ENCODE data around the gene GMPPB.
"Not testable (repeated sequence)": the region's sequence is repeated elsewhere in the genome, so short reads cannot be mapped to it uniquely, and the experiment has no call there.

The GMPPB gene

DNA sequence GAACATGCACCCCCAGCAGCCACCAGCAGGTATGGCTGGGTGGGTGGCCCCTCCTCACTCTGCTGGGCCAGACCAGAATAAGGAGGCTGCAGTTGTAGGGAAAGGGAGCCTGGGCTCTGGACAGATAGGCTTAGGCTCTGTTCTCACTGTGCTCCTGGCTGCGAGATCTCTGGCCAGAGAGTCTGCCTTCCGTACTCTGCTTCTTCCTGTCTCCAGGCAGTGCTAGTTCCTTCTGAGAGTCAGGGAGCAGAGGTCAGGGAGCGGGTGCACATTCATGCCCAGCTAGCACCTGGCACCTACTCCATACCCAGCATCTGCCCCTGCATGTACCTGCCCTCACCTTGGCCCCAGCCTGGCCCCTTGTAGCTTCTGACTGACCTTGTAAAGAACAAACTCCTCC, 32.3 kb downstream of the GMPPB start:
- not testable (repeated sequence) for DNase-seq (ENCODE audit: low read depth, low spot score)

DNA sequence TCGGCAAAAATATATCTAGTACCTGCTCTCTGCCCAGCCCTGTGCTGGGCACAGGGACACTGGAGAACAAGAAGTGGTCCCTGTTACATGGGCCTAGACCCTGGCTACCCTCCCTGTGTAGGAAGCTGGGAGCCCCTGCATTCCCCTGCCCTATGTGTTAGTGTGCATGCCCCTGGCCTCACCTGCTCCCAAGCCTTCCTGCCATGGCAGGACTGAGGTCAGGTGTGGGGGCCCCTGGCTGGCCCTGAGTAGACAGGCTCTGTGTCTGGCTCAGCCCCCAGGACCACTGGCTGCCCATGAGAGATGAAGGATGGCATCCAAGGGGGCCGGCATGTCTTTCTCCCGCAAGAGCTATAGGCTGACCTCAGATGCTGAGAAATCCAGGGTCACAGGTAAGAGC, 32.9 kb downstream of the GMPPB start:
- DNase-seq (ENCODE audit: low read depth, low spot score): not testable (repeated sequence)

DNA sequence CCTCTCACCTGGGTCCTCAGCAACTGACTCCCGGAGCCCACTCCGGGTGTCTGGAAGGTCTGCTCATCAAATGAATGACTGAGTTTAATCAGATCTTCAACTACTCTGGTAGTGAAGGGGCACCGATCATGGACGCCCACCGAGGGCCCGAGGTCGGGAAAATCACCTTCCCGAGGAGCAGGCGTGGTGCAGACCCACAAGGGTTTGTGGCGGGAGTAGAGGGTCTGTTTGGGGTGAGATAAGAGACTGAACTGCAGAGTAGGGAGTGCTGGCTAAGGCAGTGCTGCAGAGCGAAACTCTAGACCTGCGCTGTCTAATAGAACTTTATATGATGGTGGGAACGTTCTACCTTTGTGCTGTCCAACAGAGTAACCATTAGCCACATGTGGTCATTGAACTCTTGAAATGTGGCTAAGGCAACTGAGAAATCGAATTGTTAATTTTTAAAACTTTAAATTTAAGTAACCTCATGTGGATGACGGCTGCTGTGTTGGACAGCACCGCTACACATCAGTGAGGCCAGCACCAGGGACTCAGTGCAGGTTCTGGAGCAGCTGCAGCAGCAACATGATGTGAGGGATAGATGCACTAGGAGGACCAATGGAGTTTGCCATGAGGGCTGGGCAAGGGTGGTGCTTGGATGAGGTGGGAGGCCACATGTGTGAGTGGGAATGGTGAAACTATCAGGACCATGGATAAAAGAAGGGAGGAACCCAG, 33.7 kb downstream of the GMPPB start:
- not testable (repeated sequence) for DNase-seq (ENCODE audit: low read depth, low spot score)

DNA sequence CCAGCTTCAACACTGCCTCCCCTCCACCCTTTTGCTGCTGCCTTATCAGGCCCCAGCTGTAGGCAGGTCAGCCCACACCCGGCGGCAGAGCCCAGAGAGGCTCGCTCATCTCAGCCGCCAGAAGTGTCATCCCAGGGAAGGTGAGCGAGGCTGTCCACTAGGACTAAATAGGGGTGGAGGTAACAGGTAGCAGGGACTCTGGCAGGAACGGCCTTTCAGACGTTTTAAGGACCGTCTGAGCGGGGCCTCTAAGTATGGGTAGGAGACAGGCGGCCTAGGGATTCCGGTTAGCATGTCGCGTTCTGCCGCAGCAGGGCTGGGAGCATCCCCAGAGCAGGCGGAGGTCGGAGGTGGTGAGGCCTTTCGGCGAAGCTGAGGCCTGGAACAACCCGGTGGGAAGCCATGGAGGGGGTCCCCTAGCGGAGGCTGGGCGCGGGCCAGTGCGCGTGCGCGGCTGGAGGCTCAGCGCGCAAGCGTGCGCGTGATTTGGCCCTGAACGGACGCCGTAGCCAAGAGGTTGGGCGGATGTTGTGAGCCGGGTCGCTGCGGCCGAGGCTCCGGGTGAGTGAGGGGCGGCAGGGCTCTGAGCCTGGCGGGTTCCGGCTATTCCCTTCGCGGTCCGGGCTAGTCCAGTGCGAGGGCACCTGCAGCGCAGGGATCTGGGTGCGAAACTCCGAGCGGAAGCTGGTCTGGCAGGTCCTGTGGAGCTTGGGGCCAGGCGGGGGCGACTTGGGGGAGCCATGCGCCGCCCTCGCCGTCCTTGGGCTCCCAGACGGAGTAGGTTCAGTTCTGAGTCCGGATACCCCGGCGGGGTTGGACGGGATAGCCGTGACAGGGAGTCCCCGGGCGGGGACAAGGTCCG, 34.5 kb downstream of the GMPPB start, which contains the start of the genes MST1 and RNF123:
MST1 (minus strand) TSS at position 429 of the 862 bp plus-strand sequence. CDS start 783 bp downstream, outside the sequence.
RNF123 (plus strand) TSS at position 512 of the 862 bp plus-strand sequence. CDS start 1,609 bp downstream, outside the sequence.
- peak; percentile 95 for DNase-seq (ENCODE audit: low read depth, low spot score)

DNA sequence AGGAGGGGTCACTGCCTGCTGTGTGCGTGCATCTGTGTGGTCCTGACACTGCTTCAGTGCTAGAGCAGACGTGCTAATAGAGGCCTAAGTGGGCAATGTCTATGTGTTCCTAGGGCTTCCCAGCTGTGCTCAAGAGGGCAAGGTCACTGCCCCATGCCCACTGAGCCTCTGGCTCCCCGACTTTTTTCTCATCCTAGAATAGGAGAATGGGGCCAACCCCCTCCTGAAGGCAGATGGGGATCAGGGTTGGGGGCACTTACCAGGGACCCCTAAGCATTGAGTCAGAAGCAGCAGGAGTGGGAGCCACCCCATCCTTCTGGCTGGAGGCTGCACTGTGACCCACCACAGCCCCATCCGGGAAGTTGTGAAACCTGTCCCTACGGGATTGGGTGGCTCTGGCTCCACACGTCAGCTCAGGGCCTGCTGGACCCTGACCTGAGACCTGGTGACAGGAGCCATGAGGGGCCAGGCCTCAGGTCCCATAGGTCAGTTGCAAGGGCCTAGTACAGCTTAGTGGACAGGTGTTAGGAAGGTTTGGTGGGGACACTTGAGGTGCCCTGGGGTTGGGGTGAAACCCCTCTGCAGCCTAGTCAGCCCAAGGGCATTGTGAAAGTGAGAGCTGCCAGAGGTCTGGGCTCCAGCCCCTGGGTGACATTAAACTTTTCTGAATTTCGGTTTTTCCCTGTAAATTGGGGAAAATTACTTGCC, 35.3 kb downstream of the GMPPB start:
- not testable (repeated sequence) for DNase-seq (ENCODE audit: low read depth, low spot score)

DNA sequence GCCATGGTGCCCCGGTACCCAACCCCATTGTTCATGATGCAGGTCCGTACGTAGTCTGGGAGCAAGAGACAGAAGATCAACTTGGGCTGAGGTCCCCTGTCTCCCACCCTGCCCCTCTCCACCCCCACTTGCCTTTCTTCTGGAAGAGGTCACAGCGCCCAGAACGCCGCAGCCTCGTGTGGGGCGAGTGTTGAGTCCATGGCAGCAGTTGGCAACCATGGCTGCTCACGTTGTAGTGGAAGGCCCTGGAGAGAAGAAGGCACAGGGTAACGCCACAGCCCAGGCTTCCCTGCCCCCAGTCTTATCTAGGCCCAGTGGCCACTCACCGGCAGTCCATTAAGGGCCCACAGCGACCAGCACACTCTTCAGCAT, 36.3 kb downstream of the GMPPB start:
- not testable (repeated sequence) for DNase-seq (ENCODE audit: low read depth, low spot score)

DNA sequence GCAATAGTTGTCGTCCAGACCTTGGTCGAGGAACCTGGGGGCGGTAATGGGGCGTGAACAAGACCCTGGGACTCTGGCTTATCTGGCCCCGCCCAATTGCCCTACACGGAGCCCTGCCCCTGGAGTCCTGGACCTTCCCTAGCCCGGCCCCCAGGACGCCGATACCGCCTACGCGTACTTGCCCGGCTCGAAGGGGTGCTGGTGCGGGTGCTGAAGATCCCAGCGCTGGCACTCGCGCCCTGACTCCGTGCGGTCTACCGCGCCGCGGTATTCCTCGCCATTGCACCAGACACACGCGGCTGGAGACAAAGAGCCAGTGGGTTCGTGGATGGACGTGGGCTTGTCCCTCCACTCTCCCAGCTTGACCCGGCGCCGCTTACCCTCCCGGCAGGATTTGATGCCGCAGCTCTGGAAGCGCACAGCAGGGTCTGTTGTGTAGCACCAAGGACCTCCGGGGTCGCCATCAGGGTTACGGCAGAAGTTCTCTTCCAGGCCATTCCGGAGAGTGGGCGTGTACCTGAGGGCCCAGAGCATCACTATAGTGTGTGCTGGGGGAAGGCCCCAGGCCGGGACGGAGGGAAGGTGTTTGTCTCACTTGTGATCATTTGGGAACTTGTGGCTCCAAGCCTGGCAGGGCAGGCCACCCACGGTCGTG, 36.9 kb downstream of the GMPPB start:
- peak; percentile 90 for DNase-seq (ENCODE audit: low read depth, low spot score)

DNA sequence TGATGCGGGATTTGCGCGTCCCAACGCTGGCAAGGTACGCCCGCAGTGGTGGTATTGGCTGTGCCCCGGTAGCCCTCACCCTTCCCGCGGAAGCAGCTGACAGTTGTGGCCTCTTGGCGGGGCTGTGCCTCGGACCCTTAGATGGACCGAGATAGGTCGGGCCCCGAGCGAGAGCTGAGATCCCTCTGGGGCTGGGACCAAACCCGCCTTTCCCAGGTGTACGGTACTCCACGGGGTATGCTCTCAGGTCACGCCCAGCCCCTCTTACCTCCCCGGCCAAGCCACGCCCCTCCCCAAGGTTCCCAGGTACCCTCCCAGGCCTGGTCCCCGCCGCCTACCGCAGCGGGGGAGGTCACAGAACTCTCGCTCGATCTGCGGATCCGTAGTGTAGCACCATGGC, 37.4 kb downstream of the GMPPB start:
- DNase-seq (ENCODE audit: low read depth, low spot score): peak; percentile 81

DNA sequence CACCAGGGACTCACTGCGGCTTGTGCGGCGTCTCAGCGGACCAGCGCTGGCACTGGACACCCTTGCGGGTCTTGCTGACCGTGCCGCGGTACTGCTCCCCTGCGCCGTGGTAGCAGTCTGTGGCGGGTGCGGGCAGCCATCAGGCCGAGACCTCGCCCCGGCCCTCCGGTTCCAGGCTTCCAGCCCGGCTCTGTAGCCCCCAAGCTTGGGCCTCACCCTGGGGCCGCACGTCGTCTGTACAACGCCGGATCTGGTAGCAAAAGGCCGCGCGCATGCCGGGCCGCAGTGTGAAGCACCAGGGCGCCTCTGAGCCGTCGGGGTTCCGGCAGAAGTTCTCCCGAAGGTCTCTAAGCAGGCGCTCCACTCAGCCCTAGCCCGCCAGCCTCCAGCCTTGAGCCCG, 37.9 kb downstream of the GMPPB start:
- DNase-seq (ENCODE audit: low read depth, low spot score): peak; percentile 26

DNA sequence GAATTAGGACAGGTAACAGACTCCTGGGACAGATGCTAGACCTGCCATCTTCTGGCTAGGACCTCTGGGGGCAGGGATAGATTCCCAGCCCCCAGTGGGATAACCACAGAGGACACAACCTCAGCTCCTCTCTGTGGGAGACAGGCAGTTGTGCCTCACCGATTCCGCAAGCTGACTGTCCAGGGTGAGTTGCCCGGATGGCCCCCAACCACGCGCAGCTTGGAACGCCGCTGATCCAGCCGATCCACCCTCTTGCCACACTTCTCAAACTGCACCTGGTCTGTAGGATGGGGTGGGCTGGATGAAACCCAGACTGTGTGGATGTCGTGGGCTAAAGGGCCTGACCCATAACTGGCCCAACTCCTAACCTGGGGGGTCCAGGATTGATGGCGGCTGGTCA, 38.6 kb downstream of the GMPPB start:
- DNase-seq (ENCODE audit: low read depth, low spot score): not testable (repeated sequence)

DNA sequence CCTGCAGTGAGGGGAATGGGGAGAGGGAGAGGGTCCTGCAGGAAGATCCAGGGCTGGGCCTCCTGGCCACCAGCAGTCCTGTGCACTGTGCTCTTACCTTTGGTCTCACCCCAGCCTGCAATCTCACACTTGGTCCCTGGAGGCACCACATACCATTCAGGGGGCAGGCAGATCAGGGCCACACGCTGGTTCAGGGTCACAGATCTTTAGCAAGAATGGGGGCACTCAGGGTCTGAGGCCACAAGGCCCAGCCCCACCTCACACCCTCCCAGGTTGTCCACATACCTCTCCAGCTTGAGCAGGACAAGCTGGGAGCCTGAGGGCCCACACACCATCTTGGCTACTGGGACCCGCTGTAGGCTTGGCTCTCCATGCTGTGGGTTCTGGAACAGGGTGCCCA, 39.3 kb downstream of the GMPPB start:
- not testable (repeated sequence) for DNase-seq (ENCODE audit: low read depth, low spot score)

DNA sequence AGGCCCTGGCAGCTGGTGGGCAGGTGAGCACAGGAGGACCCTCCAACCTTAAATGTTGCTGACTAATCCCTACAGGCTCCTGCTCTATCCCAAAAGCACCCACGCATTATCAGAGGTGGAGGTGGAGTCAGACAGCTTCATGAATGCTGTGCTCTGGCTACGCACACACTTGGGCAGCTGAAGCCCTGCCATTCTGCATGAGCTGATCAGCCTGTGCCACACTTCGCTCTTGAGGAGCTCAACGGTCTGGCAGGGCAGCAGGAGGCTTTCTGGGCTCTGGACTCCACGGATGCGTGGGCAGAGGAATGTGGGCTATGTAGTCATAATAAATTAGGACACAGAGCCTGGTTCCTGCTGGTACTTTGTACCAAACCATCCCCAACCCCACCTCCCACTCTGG, 40.6 kb downstream of the GMPPB start:
- no peak for DNase-seq (ENCODE audit: low read depth, low spot score)

DNA sequence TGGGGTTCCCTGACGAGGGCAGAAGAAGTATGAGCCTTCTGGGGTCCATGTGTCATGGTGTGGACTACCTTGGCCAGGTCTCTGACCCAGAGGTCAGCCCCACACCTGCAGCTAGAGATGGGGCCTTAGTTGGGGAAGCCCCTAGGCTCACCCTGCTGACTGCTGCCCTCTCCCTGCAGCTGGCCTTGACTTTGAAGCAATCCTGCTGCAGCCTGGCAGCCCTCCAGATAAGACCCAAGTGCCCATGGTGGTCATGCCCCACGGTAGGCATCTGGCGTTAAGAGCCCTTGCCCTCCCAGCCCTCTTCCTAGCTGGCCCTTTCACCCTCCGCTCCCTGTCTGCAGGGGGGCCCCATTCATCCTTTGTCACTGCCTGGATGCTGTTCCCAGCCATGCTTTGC, 42.2 kb downstream of the GMPPB start:
- no peak for DNase-seq (ENCODE audit: low read depth, low spot score)

DNA sequence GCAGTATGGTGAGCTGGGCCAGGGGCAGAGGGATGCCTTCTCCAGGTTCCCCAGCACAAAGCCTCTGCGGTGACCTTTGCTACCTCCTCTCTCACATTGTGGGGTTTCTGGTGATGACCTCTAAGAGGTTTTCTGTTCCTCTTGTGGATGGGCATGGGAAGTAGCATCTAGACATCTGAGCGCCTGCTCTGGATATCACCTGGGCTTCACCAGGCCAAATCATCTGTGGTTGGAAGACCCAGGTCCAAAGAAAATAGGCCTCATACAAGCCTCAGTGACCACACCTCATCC, 42.6 kb downstream of the GMPPB start:
- DNase-seq (ENCODE audit: low read depth, low spot score): no peak

DNA sequence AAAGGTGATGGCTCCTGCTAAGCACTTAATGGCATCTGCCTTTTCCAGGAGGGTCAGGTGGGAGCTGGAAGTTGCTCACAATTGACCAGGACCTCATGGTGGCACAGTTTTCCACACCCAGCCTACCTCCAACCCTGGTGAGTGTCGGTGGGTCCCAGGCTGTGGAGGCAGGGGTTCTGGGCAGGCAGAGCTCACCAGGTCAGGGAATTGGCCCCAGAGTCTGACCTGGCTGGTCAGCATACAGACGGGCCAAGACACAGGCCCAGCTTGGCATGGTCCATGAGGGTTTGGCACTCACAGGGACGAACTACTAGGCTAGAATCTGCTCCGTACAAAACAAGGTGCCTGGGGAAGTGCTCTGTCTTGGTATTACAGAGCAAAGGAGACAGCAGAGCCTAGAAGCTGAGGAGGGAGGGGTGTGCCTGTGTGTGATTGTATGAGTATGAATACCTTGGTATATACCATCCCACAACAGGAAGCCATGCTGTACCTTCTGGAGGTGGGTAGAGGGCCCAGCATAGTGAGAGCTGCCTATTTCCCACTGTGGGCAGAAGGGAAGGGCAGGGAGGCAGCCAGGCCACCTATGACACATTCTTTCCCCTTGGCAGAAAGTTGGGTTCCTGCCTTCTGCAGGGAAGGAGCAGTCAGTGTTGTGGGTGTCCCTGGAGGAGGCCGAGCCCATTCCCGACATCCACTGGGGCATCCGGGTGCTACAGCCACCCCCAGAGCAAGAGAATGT, 43.1 kb downstream of the GMPPB start:
- DNase-seq (ENCODE audit: low read depth, low spot score): no peak

DNA sequence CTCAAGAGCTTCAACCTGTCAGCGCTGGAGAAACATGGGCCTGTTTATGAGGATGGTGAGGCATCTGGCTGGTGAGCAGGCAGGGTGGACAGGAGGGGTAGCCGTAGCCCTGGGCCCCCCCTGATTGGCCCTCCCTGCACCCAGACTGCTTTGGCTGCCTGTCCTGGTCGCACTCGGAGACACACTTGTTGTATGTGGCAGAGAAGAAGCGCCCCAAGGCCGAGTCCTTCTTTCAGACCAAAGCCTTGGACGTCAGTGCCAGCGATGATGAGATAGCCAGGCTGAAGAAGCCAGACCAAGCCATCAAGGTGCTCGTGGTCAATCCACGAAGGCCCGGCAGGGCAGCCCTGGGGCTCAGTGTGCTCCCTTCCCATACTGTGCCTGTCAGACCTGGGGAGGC, 47.8 kb downstream of the GMPPB start:
- DNase-seq (ENCODE audit: low read depth, low spot score): no peak

DNA sequence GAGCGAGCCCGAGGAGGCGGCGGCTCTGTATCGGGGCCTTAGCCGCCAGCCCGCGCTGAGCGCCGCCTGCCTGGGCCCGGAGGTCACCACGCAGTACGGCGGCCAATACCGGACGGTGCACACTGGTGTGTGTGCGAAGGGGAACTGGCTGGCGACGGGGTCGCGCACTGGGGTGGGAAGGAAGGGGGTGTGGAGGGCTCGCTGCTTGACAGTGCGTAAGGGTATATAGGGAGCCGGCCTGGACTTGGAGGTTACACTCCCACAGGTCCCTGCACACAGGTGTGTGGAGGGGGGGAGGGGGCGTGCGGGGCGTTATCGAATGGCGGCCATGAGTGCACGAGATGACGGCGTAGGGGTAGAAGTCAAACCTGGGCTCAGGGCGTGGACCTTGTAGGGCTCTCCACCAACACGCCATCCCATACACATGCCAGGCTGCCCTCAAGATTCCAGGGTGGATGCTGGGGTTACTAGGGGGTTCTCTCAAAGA, 49.2 kb downstream of the GMPPB start:
- DNase-seq (ENCODE audit: low read depth, low spot score): no peak

DNA sequence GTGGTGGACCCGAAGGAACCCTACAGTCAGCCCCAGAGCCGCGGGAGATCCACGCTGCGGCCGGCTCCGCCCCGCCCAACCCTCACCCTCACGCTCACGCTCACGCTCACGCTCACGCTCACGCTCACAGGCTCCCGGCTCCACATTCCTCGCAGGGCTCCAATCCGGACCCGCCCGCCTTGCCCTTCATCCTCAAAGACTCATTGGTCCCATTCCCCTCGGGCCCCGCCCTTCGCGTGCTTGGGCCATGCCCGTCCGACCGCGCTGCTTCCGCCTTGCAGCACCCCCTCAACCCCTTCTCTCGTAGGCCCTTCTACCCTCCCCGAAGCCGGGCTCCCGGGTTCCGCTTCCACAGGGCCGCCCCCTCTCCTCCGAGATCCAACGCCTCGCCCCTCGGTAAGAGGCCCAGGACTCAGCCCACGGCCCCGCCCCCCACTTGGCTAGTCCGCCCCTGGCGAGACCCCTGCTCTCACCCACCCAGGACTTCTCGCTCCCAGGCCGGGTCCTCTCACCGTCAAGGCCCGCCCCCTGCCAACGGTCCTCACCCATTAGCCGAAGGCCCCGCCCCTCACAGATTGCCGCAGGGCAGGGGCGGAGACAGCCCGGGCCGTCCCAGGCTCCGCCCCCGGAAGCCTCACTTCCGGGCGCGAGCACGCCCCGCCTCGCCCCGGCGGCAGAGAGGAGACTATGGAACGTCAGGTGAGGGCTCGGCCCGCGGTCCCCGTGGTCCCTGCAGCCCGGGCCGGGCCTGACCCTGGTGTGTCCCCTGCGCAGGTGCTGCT, 49.8 kb downstream of the GMPPB start, which contains the start of gene APEH:
APEH (plus strand) TSS at position 637 of the 782 bp plus-strand sequence; CDS start at position 688, 51 bp downstream.
- DNase-seq (ENCODE audit: low read depth, low spot score): peak; percentile 97

DNA sequence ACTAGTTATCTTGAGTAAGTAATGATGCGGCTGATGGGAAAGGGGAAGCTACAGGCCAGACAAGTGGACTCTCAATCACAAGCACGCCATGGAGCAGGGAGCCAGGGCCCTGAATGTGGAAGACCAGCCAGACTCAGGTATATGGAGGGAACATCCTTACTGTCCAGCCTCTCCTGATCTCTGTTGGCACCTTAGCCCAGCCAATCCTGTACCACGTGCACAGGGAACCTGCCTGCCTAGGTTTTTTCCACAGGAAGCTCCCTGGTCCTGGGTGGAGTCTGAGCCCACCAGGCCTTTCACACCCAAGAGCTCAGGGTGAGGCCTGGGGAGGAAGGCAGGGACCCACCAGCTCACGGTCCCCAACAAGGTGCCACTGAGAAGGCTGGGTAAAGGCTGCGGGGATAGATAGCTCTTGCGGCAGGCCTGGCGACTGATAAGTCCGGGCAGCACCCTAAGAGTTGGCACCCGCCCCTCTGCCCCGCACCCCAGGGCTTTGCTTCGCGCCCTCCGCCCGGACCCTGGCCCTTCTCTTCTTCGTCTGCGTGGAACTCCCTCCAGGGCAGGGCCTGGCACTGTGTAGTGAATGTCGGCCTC, 50.5 kb downstream of the GMPPB start:
- peak; percentile 56 for DNase-seq (ENCODE audit: low read depth, low spot score)

All from ELF-1 (cell line).